Vagina (tissue), 2 donors: ENCODE measurements around the gene OR6B1.

Source experiments
- POLR2A ChIP-seq, 2 donors: fragments of 450-650 bp; IDR thresholded peaks; one replicate each; pipeline ENCODE4 v1.6.1; 2017; ENCODE audit warnings: antibody characterized with exemption in 2 of 2, mild to moderate bottlenecking in 2 of 2, moderate library complexity in 2 of 2
- POLR2AphosphoS5 ChIP-seq, 2 donors: sonication (generic); formaldehyde crosslinking; IDR thresholded peaks; one replicate each; pipeline ENCODE4 v1.9.0; 2017; ENCODE audit warnings: antibody characterized with exemption in 2 of 2, mild to moderate bottlenecking in 2 of 2, low read depth in 1 of 2; ENCODE audit not compliant: insufficient read depth in 1 of 2
- TF ChIP-seq, protein P1 (sequence below), 3 experiments: fragments of 450-650 bp in 2 of 3; fragments of 200-600 bp in 1 of 3; sonication (generic) in 1 of 3; IDR thresholded peaks; one replicate each; pipeline ENCODE4 v1.5.1; 2017 to 2019; ENCODE audit warnings: antibody characterized with exemption in 3 of 3, mild to moderate bottlenecking in 2 of 3, moderate library complexity in 2 of 3

DNA sequence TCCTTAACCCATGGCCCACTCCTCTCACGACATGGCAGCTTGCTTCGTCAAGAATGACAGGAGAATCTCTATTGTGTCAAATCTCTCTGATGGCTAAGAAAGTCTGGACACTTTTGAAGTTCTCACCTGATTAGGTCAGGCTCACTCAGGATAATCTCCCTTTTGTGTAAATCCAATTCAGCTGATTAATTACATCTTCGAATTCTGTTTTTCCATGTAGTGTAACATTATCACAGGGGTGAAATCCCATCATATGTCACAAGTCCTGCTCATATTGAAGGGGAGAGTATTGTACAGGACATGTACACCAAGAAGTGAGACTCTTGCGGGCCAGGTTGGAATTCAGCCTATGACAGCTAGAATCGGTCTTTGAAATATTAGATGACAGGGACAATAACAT is 16.2 kb upstream of the OR6B1 start:
- TF ChIP-seq POLR2A (IDR thresholded peaks at IDR 0.05) (no peak), POLR2AphosphoS5 (IDR thresholded peaks at IDR 0.05; ENCODE audit: insufficient read depth in 1 of 2, low read depth in 1 of 2) (no peak)
- TF ChIP-seq, protein P1, sequence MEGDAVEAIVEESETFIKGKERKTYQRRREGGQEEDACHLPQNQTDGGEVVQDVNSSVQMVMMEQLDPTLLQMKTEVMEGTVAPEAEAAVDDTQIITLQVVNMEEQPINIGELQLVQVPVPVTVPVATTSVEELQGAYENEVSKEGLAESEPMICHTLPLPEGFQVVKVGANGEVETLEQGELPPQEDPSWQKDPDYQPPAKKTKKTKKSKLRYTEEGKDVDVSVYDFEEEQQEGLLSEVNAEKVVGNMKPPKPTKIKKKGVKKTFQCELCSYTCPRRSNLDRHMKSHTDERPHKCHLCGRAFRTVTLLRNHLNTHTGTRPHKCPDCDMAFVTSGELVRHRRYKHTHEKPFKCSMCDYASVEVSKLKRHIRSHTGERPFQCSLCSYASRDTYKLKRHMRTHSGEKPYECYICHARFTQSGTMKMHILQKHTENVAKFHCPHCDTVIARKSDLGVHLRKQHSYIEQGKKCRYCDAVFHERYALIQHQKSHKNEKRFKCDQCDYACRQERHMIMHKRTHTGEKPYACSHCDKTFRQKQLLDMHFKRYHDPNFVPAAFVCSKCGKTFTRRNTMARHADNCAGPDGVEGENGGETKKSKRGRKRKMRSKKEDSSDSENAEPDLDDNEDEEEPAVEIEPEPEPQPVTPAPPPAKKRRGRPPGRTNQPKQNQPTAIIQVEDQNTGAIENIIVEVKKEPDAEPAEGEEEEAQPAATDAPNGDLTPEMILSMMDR (IDR thresholded peaks at IDR 0.05): no peak
